Panc1 (cell line): ENCODE results near the gene CRYBG3.

Experiments used
- CTCF ChIP-seq: fragments of 450-650 bp; IDR thresholded peaks from 2 replicates; pipeline ENCODE4 v1.5.1; 2017; ENCODE audit warnings: mild to moderate bottlenecking
- POLR2AphosphoS5 ChIP-seq: IDR thresholded peaks from 2 replicates; pipeline ENCODE4 v1.6.1; 2012; ENCODE audit warnings: mild to moderate bottlenecking, low read depth, low read length, moderate library complexity

DNA sequence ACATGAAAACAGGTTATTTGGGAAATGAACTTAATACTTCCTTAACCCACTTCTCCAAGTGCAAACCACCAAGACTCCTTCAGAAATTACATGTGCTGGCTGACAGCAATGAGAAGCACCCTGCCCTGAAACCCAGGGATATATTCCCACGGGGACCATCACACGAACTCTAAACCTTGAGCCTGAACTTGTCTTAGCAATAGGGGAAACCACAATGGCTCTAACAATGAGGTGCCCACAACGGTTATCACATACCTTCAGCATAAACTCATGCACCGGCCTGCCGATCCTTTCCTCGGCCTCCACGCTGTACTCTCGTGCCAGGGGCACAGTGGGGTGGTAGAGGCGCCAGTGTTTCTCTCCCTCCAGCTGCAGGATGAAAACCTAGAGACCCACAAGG lies 137.0 kb downstream of the CRYBG3 start:
- TF ChIP-seq POLR2AphosphoS5 (no peak), CTCF (no peak)
